ENCODE results near the gene SOWAHA. TPM values are rescaled to one million over a fixed set of nuclear protein-coding genes. Genes with fewer than 3 reads are reported as not detected.

SOWAHA gene
- total RNA-seq, 1 experiment from 2014 or later = not detected

DNA sequence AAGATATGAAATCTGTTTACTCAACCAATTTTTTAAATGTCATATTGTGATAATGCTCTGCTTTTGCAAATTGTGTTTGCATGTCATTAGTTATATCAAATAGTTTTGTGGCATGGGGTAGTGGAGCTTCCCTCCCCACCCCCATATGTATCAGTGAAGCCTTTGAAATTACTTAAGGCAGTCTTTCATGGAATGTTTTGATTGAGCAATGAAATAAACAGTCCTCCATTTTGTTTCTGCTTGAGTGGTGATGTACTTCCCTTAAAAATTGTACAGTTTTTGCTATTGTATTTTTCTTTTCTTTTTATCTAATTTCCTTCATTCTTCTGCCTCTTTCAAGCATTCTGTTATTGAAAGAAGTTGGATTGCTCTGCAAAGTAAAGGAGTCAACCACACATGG is 3.5 kb downstream of the SOWAHA start:
- H3K36me3 ChIP-seq (ENCODE audit: insufficient read depth, low read length, poor library complexity, severe bottlenecking) = no peaks in the 10 kb centered on the region
- H3K27ac ChIP-seq (ENCODE audit: low read depth, low read length, poor library complexity, severe bottlenecking) = no peak overlapping the region
- peaks cover 4% of the 10 kb centered on the region for H3K4me1 ChIP-seq (ENCODE audit: insufficient read depth, low read length, poor library complexity, severe bottlenecking)
- ChIA-PET POLR2A (ENCODE audit: low non-redundant PET) (no interaction called here), CTCF (no interaction called here)
- DNase-seq (ENCODE audit: low spot score) = no peak
- peaks cover 17% of the 10 kb centered on the region for H3K27me3 ChIP-seq (replicated peaks; ENCODE audit: insufficient read depth, low read depth, low read length, poor library complexity)
- no peak overlapping the region for H3K4me3 ChIP-seq (ENCODE audit: low read depth, low read length, poor library complexity, severe bottlenecking)
- no TSS peak for BruUV-seq (replicated peaks)
- no peaks in the 10 kb centered on the region for H3K9me3 ChIP-seq (ENCODE audit: low read depth, low read length, poor library complexity, severe bottlenecking)
- intact Hi-C loops (cut with micrococcal nuclease; ENCODE audit: unreplicated experiment) = no loop called here
- TF ChIP-seq, protein P1, sequence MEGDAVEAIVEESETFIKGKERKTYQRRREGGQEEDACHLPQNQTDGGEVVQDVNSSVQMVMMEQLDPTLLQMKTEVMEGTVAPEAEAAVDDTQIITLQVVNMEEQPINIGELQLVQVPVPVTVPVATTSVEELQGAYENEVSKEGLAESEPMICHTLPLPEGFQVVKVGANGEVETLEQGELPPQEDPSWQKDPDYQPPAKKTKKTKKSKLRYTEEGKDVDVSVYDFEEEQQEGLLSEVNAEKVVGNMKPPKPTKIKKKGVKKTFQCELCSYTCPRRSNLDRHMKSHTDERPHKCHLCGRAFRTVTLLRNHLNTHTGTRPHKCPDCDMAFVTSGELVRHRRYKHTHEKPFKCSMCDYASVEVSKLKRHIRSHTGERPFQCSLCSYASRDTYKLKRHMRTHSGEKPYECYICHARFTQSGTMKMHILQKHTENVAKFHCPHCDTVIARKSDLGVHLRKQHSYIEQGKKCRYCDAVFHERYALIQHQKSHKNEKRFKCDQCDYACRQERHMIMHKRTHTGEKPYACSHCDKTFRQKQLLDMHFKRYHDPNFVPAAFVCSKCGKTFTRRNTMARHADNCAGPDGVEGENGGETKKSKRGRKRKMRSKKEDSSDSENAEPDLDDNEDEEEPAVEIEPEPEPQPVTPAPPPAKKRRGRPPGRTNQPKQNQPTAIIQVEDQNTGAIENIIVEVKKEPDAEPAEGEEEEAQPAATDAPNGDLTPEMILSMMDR (conservative IDR thresholded peaks at IDR 0.05; ENCODE audit: low read depth, low read length) = no peak
- no peak for TF ChIP-seq EZH2 (IDR thresholded peaks at IDR 0.05; ENCODE audit: borderline replicate concordance, low read depth, low read length, poor library complexity, severe bottlenecking)

DNA sequence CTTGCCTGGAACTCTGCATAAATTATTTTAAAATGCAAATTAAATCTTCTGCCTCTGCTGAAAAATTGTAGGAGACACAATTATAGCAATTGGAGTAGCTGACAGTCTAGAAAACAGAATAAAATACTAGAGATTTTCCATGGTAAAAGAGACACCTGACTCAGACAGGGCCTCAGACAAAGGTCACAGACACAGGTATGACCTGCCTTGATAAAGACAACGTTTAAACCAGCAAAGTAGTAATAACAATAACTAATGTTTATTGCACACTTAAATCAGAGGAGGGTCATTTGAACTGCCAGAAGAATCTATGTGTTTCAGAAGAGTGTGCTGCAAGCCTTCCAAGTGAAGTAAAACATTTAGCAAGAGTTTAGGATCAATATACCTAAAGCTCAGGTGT is 3.9 kb downstream of the SOWAHA start:
- no peaks in the 10 kb centered on the region for H3K9me3 ChIP-seq (ENCODE audit: low read depth, low read length, poor library complexity, severe bottlenecking)
- H3K27ac ChIP-seq (ENCODE audit: low read depth, low read length, poor library complexity, severe bottlenecking) = no peak overlapping the region
- ChIA-PET CTCF (no interaction called here), POLR2A (ENCODE audit: low non-redundant PET) (no interaction called here)
- no TSS peak for BruUV-seq (replicated peaks)
- peaks cover 4% of the 10 kb centered on the region for H3K4me1 ChIP-seq (ENCODE audit: insufficient read depth, low read length, poor library complexity, severe bottlenecking)
- no peak overlapping the region for H3K4me3 ChIP-seq (ENCODE audit: low read depth, low read length, poor library complexity, severe bottlenecking)
- H3K27me3 ChIP-seq (replicated peaks; ENCODE audit: insufficient read depth, low read depth, low read length, poor library complexity) = peaks cover 15% of the 10 kb centered on the region
- TF ChIP-seq EZH2 (IDR thresholded peaks at IDR 0.05; ENCODE audit: borderline replicate concordance, low read depth, low read length, poor library complexity, severe bottlenecking) = no peak
- TF ChIP-seq, protein P1 (conservative IDR thresholded peaks at IDR 0.05; ENCODE audit: low read depth, low read length) = no peak
- H3K36me3 ChIP-seq (ENCODE audit: insufficient read depth, low read length, poor library complexity, severe bottlenecking) = no peaks in the 10 kb centered on the region
- DNase-seq (ENCODE audit: low spot score) = no peak
- intact Hi-C loops (cut with micrococcal nuclease; ENCODE audit: unreplicated experiment) = no loop called here

GRCh38 chr5:132819468-132819867 is 6.4 kb downstream of the SOWAHA start:
- no TSS peak for BruUV-seq (replicated peaks)
- peaks cover 4% of the 10 kb centered on the region for H3K4me1 ChIP-seq (ENCODE audit: insufficient read depth, low read length, poor library complexity, severe bottlenecking)
- CTCF ChIA-PET = interaction anchor here (0.6 to 2.8 kb wide), 5 partner anchors 10 to 293 kb away, joined by 5 to 12 read pairs (median 7); no protein-coding TSS in a partner anchor
- H3K4me3 ChIP-seq (ENCODE audit: low read depth, low read length, poor library complexity, severe bottlenecking) = no peak overlapping the region
- H3K36me3 ChIP-seq (ENCODE audit: insufficient read depth, low read length, poor library complexity, severe bottlenecking) = no peaks in the 10 kb centered on the region
- no peak overlapping the region for H3K27ac ChIP-seq (ENCODE audit: low read depth, low read length, poor library complexity, severe bottlenecking)
- H3K27me3 ChIP-seq (replicated peaks; ENCODE audit: insufficient read depth, low read depth, low read length, poor library complexity) = no peaks in the 10 kb centered on the region
- DNase-seq (ENCODE audit: low spot score) = no peak
- TF ChIP-seq, protein P1 (conservative IDR thresholded peaks at IDR 0.05; ENCODE audit: low read depth, low read length) = no peak
- no peak for TF ChIP-seq EZH2 (IDR thresholded peaks at IDR 0.05; ENCODE audit: borderline replicate concordance, low read depth, low read length, poor library complexity, severe bottlenecking)
- no peaks in the 10 kb centered on the region for H3K9me3 ChIP-seq (ENCODE audit: low read depth, low read length, poor library complexity, severe bottlenecking)
- intact Hi-C loops (cut with micrococcal nuclease; ENCODE audit: unreplicated experiment) = no loop called here
- POLR2A ChIA-PET (ENCODE audit: low non-redundant PET) = interaction anchor here (0.5 to 0.6 kb wide), 2 partner anchors 9 to 34 kb away, joined by 3 read pairs; no protein-coding TSS in a partner anchor

Data from A673 (cell line).